GM18507 (cell line): ENCODE results near the gene SSX2IP.
"Not testable (repeated sequence)": the region's sequence is repeated elsewhere in the genome, so short reads cannot be mapped to it uniquely, and the experiment has no call there.

Source experiments
- DNase-seq: peaks from one replicate; pipeline ENCODE4 v3.0.0; 2011; ENCODE audit warnings: low read depth; ENCODE audit not compliant: insufficient read length; ENCODE audit errors: extremely low spot score
- FAIRE-seq: peaks from 2 replicates; lab custom pipeline; 2011; peaks lifted over from hg19 to GRCh38; lab: Jason Lieb, UNC

The SSX2IP gene

DNA sequence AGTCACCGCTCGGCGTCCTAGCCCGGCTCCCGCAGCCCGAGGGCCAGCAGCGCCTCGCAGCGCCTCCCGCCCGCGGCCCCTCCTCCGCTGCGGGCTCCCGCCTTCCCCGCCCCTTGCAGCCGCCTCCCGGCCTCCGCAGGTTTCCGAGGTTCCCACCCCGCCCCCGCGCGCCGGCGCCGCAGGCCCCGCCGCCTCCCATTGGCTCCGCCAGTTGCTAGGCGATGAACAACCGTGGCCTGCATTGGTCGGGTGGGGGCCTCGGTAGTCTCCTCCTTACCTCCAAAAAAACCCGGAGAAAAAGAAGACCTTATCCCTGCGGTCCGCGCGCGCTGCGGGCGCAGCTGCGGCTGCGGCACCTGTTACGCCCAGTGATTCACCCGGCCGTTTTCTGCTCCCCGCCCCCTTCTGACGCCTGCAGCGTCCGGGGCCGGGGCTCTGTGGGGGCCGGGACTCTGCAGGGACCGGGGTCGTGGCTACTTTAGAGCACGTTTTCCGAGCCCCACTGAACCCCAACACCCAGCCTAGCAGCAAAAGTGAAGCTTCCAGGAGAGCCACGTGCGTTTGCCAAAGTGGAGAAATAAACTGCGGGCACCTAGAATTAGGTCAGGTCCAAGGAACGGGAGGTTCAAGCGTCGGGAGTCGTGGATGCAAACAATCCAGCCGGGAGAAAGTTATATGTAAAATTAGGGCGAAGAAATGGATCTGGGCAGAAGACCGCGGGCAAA, at the start of gene SSX2IP:
SSX2IP (minus strand) TSS at position 65 of the 725 bp plus-strand sequence. CDS start 19,242 bp downstream, outside the sequence.
- FAIRE-seq: peak; percentile 89
- peak; percentile 93 for DNase-seq

GRCh38 chr1:84738237-84738636, 48.0 kb upstream of the SSX2IP start:
- no peak for FAIRE-seq

DNA sequence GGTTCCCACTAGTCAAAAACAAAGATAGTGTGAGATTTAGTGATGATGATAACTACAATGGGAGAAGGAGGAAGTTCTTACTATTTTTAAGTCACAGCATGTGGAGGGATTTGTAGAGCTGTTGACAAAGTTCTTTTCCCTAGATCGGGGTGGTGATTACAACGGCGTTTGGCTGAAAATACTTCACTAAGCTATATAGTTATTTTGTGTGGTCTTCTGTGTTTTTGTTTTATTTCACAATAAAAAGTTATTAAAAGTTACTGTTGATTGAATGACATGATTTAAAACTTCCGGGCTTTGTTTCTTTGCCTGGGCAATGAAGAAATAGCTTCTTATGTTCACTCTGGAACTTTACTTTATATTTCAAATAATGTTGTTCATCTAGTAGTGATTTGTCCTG, 47.3 kb upstream of the SSX2IP start:
- DNase-seq: no peak
- no peak for FAIRE-seq

More at GRCh38 chr1:84738237-84738636, 48.0 kb upstream of the SSX2IP start:
- no peak for DNase-seq

- FAIRE-seq (no peak), DNase-seq (no peak)
Measured at GRCh38 chr1:84736944-84737343, 46.7 kb upstream of the SSX2IP start.

- FAIRE-seq: no peak
- DNase-seq: no peak
Measured at GRCh38 chr1:84736445-84736844, 46.2 kb upstream of the SSX2IP start.

- no peak for DNase-seq
- FAIRE-seq: no peak
Measured at GRCh38 chr1:84735483-84735882, 45.2 kb upstream of the SSX2IP start.

DNA sequence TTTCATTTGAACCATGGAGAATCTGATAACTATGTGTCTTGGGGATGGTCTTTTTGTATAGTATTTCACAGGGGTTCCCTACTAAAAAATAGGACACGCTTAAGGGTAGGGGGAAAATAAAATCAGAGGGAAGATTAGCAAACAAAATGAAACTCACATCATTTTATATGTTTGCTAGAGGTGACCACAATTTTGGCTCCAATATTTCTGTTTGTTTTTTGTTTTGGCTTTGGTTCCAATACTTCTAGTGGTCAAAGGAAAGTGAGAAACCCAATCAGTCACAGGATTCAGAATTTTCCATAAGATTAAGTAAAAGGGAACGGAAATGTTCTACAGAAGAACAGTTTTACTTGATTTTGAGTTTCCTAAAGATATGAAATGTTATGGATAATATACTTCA, 42.3 kb upstream of the SSX2IP start:
- FAIRE-seq (no peak), DNase-seq (no peak)

- FAIRE-seq (peak; percentile 29), DNase-seq (no peak)
Measured at GRCh38 chr1:84731519-84731918, 41.3 kb upstream of the SSX2IP start.

DNA sequence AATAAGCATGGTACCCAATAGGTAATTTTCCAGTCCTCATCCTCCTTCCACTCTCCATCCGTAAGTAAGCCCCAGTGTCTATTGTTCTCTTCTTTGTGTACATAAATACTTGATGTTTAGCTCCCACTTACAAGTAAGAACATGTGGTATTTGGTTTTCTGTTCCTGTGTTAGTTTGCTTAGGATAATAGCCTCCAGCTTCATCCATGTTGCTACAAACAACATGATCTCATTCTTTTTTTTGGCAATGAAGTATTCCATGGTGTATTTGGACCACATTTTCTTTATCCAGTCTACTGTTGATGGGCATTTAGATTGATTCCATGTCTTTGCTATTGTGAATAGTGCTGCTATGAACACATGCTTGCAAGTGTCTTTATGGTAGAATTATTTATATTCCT, 37.5 kb upstream of the SSX2IP start:
- FAIRE-seq, DNase-seq: not testable (repeated sequence)

DNA sequence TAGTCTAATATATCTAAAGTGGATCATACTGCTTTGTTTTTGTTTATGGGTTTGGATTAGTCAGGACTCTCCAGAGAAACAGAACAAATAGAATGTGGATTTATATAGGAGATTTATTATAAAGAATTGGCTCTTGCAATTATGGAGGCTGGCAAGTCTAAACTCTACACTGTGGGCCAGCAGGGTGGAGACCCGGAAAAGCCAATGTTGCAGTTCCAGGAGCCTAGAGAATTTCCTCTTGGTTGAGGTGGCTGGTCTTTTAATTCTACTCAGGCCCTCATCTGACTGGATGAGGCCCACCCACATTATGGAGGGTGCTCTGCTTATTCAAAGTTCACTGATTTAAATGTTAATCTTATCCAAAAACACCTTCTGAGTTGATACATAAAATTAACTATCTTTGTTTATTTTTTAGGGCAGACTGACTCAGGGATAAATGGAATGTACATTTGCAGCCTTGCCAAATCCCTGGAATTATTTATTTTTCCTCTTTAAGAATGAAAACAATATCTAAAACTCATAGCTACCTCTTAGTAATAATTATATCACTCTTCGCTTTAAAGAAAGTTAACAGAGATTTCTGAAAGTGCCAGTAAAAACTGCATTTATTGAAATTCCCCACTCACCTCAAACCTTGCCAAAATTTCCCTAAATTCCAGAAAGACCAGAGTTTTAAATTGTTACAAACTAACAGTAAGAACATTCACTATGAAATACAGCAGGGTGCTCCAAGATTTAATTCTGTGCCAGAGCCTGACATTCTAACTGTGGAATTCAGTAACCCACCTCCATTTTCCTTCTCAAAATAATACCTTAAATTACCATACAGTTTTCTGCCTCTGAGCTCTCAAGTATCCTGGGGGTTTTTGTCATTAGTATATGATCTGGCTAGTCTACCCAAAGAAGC, 36.6 kb upstream of the SSX2IP start:
- no peak for FAIRE-seq
- no peak for DNase-seq

DNA sequence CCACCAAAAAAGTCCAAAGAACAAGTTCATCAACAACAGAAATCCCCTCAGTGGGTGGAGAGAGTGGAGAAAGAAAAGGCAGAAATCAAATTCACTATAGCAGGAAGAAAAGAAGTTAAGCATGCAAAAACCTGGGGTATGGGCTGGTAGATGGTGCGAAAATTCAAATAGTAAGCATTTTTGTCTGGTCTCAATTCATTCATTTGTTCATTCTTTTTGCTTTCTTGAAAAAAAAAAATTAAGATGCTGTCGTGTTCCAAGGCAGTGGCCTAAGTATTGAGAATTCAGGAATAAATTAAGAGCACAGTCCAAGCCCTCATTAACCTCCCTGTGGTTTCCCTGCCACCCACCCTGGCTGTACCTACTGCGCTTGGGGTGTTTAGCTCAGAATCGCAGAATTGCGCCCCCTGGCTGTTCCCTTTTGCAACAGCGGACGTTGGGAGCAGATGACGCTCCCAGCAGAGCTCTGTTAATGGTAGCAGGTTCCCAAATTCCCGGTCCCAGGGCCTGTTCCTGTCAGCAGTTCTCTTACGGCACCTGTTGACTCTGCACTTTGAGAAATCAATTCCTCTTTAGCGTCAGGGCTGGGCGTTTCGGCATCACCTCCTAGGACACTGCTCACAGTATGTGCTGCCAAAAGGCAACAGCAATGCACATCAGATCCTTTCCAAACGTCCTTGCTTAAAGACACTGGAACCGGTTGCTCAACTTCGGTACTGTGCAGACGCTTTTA, 34.0 kb upstream of the SSX2IP start:
- DNase-seq (no peak), FAIRE-seq (peak; percentile 29)

- DNase-seq (no peak), FAIRE-seq (no peak)
Measured at GRCh38 chr1:84722794-84723193, 32.5 kb upstream of the SSX2IP start.

DNA sequence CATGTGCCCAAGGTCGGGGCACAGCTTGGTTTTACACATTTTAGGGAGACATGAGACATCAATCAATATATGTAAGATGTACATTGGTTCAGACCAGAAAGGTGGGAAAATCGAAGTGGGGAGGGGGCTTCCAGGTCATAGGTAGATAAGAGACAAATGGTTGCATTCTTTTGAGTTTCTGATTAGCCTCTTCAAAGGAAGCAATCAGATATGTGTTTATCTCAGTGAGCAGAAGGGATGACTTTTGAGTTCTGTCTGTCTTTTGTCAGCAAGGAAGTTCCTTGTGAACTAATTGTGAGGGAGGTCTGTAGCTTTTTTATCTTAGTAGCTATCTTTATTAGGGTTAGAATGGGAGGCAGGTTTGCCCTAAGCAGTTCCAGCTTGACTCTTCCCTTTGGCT, 31.6 kb upstream of the SSX2IP start:
- DNase-seq, FAIRE-seq: not testable (repeated sequence)

DNA sequence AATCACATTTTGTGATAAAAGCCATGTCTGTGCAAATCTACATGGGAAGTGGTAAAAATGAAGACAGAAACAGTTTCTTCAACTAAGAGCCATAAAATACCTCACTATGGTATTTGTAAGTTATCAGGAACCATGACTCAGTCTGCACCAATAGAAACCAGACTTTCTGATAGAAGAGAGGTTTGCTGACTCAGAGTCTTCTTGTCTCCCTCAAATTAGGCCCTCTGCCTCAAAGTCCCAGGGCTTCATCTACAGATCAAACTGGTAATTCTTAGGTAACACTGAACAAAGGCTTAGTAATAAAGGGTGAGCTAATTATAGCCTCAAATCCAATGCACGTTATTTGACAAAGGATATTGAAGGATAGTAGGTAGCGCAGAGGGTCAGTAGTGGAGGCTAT, 30.9 kb upstream of the SSX2IP start:
- DNase-seq: no peak
- FAIRE-seq: no peak

DNA sequence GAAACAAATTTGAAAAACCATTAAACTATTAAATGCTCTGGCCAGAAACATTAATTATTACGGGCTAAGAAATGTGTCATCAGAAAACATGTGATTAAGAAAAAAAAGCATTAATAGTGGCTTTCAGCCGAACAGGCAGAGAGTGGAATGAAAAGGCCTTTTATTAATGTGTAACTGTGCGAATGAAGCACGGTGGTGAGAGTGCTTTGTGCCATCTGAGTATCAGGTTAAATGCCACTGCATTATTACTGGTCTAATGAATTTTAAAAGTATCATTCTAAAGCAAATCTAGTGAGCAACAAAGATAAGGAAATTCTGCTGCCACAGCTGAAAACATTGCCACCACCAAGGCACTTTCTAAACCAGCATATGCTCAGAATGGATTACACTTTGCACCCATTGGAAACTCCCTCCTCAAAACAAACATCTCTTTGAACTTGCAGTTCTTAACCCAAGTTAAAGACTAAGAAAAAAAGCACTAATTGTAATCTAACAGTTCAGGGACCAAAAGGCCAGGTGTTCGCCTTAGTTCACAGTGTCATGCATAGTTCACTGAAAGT, 30.0 kb upstream of the SSX2IP start:
- FAIRE-seq: peak; percentile 36
- DNase-seq: no peak

- DNase-seq: no peak
- FAIRE-seq: no peak
Measured at GRCh38 chr1:84719543-84720217, 29.4 kb upstream of the SSX2IP start.

DNA sequence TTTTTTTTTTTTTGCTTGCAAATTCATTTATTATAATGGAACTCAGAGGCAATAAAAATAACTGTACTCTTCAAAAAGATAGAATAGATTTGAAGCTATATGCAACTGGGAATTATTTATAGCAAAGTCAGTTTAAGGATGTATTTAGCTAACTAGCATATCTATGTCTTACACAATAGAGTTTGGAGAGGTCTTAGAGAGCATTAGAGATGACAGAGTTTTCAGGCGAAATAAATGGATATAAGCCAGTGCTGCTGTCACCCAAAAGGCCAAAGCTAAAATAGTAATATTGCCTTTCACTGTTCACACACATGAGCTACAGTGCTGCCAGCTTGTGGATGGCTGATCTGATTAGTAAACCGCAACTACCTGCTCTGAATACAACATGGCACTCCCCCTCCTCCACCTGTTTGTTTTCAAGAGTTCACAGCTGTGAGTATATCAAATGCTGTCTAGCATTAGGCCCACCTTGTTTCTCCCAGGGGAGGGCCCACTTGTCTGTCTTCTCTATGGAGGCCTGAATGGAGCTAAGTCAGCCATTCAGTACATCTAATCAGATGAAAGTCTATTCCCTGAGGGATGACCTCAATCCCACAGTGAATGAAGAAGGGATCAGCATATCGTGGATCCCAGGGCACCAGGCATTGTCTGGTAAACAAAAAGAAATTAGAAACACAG, 25.2 kb upstream of the SSX2IP start:
- no peak for DNase-seq
- FAIRE-seq: no peak

DNA sequence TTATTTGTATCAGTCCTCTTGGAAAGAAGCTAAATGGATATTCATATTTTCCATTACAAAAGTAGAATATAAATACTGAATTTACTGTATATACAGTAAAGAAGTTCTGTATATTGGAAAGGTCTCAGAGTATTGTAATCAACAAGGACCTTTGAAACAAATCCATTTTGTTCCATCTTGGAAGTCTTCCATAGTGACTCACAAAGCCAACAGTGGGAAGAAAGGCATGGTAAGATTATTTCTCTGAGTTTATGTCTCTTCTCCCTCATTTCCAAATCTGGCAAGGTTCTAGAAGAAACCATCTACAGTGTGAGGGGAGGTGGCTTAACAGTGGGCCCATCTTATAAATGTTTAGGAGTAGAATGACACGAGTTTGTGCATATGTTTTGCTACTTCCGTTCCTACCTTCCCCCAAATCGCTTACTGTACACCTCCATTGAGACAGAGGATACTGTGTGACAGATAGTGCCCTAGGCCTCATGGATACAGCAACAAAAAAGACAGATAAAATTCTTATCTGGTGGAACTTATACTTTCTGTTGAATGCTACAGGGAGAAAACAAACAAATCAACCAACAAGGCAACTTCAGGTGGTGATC, 22.1 kb upstream of the SSX2IP start:
- FAIRE-seq: no peak
- no peak for DNase-seq
